ENCODE results near the gene PPTC7.

- TF ChIP-seq, protein P1, sequence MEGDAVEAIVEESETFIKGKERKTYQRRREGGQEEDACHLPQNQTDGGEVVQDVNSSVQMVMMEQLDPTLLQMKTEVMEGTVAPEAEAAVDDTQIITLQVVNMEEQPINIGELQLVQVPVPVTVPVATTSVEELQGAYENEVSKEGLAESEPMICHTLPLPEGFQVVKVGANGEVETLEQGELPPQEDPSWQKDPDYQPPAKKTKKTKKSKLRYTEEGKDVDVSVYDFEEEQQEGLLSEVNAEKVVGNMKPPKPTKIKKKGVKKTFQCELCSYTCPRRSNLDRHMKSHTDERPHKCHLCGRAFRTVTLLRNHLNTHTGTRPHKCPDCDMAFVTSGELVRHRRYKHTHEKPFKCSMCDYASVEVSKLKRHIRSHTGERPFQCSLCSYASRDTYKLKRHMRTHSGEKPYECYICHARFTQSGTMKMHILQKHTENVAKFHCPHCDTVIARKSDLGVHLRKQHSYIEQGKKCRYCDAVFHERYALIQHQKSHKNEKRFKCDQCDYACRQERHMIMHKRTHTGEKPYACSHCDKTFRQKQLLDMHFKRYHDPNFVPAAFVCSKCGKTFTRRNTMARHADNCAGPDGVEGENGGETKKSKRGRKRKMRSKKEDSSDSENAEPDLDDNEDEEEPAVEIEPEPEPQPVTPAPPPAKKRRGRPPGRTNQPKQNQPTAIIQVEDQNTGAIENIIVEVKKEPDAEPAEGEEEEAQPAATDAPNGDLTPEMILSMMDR (IDR thresholded peaks at IDR 0.05): no peak
- TF ChIP-seq POLR2A (IDR thresholded peaks at IDR 0.05): no peak
These were observed 79.7 kb downstream of the PPTC7 start for GRCh38 chr12:110503432-110503831.
